HepG2 (cell line): ENCODE results near the gene PRICKLE3. TPM values are rescaled to one million over a fixed set of nuclear protein-coding genes. Genes with fewer than 3 reads are reported as not detected.

Source experiments
- ARNT2 ChIP-seq: sonication (generic); formaldehyde crosslinking; IDR thresholded peaks from 2 replicates; pipeline ENCODE4 v1.8.0; 2022; ENCODE audit warnings: mild to moderate bottlenecking, low read depth, missing genetic modification reagents, moderate library complexity
- GTF2F1 ChIP-seq: fragments of 150-350 bp; IDR thresholded peaks from 2 replicates; pipeline ENCODE4 v1.6.1; 2014; ENCODE audit warnings: low read length
- MAZ ChIP-seq, 2 experiments: sonication (generic) in 1 of 2; formaldehyde crosslinking in 1 of 2; IDR thresholded peaks; 2 replicates each; pipeline versions ENCODE4 v1.5.0 to v1.6.1; 2012 to 2020; ENCODE audit warnings: low read depth in 2 of 2, mild to moderate bottlenecking in 2 of 2, borderline replicate concordance in 1 of 2, improper control_type of control experiment in 1 of 2, low read length in 1 of 2, missing genetic modification reagents in 1 of 2, moderate library complexity in 1 of 2
- PAF1 ChIP-seq: IDR thresholded peaks from 2 replicates; pipeline ENCODE4 v1.6.1; 2016; ENCODE audit warnings: missing genetic modification reagents, missing compliant biosample characterization
- RFXAP ChIP-seq: sonication (generic); formaldehyde crosslinking; IDR thresholded peaks from 2 replicates; pipeline ENCODE4 v1.4.0; 2020; ENCODE audit warnings: missing genetic modification reagents, borderline replicate concordance
- TBP ChIP-seq: sonication (generic); formaldehyde crosslinking; IDR thresholded peaks from 2 replicates; pipeline ENCODE4 v1.5.0; 2020; ENCODE audit warnings: missing genetic modification reagents
- THAP11 ChIP-seq: IDR thresholded peaks from 2 replicates; pipeline ENCODE4 v1.6.1; 2016; ENCODE audit warnings: missing biosample characterization, missing genetic modification reagents
- YEATS4 ChIP-seq: sonication (generic); formaldehyde crosslinking; IDR thresholded peaks from 2 replicates; pipeline ENCODE4 v1.4.0; 2020; ENCODE audit warnings: missing genetic modification reagents, borderline replicate concordance
- ZBTB42 ChIP-seq: sonication (generic); formaldehyde crosslinking; IDR thresholded peaks from 2 replicates; pipeline ENCODE4 v1.5.0; 2020; ENCODE audit warnings: mild to moderate bottlenecking, missing genetic modification reagents
- ZFX ChIP-seq: sonication (generic); formaldehyde crosslinking; IDR thresholded peaks from 2 replicates; pipeline ENCODE4 v1.4.0; 2020; ENCODE audit warnings: mild to moderate bottlenecking, low read depth, missing genetic modification reagents, moderate library complexity
- ZNF337 ChIP-seq: sonication (generic); formaldehyde crosslinking; IDR thresholded peaks from 2 replicates; pipeline ENCODE4 v1.5.1; 2020; ENCODE audit warnings: missing genetic modification reagents, low read depth, mild to moderate bottlenecking, borderline replicate concordance
- ZNF563 ChIP-seq: sonication (generic); formaldehyde crosslinking; IDR thresholded peaks from 2 replicates; pipeline ENCODE4 v1.8.0; 2022; ENCODE audit warnings: mild to moderate bottlenecking, moderate library complexity, missing genetic modification reagents
- ZNF616 ChIP-seq: sonication (generic); formaldehyde crosslinking; IDR thresholded peaks from 2 replicates; pipeline ENCODE4 v1.5.0; 2020; ENCODE audit warnings: low read depth, mild to moderate bottlenecking, missing genetic modification reagents
- polyA plus RNA-seq, 8 experiments: library from polyadenylated mRNA; depleted of rRNA in 3 of 8; stranded (reverse) in 7 of 8; unstranded in 1 of 8; fragments of >200 nt; fragmentation: Illumina TruSeq in 4 of 8; extraction: Trizol in 4 of 8; gene quantifications; 2 replicates each; pipeline versions ENCODE4 v1.2.1 to v1.2.3, GENCODE V29; 2011 to 2016; ENCODE audit warnings: low read depth in 4 of 8, missing spikeins in 1 of 8, mixed read lengths in 1 of 8; ENCODE audit not compliant: insufficient read depth in 1 of 8
- total RNA-seq, 5 experiments: library from RNA; depleted of rRNA; stranded (reverse); fragments of >200 nt; fragmentation: Illumina TruSeq; extraction: Trizol; gene quantifications; 2 replicates each; pipeline ENCODE4 v1.2.3, GENCODE V29; 2016; ENCODE audit warnings: low read depth in 1 of 5
- TF ChIP-seq, protein P1 (sequence below): sonication (generic); formaldehyde crosslinking; IDR thresholded peaks from 2 replicates; pipeline ENCODE4 v1.4.0; 2020; ENCODE audit warnings: mild to moderate bottlenecking, missing genetic modification reagents, borderline replicate concordance
- TF ChIP-seq, protein P2 (sequence below): sonication (generic); formaldehyde crosslinking; IDR thresholded peaks from 2 replicates; pipeline ENCODE4 v1.4.0; 2020; ENCODE audit warnings: missing genetic modification reagents
- TF ChIP-seq, protein P3 (sequence below): sonication (generic); formaldehyde crosslinking; IDR thresholded peaks from 2 replicates; pipeline ENCODE4 v1.4.0; 2020; ENCODE audit warnings: missing genetic modification reagents
- TF ChIP-seq, protein P4 (sequence below): sonication (generic); formaldehyde crosslinking; IDR thresholded peaks from 2 replicates; pipeline ENCODE4 v1.8.1; 2023; ENCODE audit warnings: mild to moderate bottlenecking, missing genetic modification reagents, borderline replicate concordance
- TF ChIP-seq, protein P5 (sequence below): sonication (generic); formaldehyde crosslinking; IDR thresholded peaks from 2 replicates; pipeline ENCODE4 v1.5.0; 2020; ENCODE audit warnings: missing genetic modification reagents

PRICKLE3 gene
- total and polyA plus RNA-seq, 2 of the 13 experiments (the other 11 are each of a cell fraction or from before 2014, with no cell fraction given) = 2.6 TPM

DNA sequence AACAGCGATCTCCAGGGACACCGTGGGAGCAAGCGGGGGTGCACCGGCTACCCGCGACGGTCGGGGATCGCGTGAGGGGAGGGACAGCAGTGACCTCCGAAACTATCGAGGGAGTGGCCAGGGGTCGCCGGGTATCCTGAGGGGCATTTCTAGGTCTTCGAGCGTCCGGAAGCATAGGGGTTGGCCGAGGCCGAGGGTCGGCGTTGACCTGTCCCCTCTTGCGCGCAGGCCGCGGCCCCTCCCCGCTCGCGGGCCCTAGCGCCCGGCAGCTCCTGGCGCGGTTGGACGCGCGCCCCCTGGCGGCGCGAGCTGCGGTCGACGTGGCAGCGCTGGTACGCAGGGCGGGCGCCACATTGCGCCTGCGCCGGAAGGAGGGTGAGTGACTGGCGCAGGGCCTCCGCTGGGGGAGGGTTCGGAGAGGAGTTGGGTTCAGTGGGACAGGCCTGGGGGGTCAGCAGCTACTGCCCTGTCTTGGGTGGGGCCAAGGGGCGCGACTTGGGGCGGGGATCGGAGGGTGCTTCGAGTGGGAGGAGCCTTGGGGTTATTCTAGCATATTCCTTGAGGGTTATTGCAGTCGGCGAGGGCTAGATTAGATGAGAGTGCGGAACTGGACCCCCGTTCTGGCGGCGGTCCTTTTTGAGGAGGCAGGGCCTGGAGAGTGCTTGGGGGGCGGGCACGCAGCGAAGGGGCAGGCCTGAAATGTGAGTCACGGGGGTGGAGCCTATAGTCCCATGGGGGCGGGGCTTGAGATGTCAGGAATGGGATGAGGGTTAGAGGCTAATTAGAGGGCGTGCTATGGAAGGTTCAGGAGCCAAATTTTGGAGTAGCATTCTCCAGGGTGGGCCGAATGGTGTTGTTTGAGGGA, 22.4 kb downstream of the PRICKLE3 start (continued):
- TF ChIP-seq, protein P1, sequence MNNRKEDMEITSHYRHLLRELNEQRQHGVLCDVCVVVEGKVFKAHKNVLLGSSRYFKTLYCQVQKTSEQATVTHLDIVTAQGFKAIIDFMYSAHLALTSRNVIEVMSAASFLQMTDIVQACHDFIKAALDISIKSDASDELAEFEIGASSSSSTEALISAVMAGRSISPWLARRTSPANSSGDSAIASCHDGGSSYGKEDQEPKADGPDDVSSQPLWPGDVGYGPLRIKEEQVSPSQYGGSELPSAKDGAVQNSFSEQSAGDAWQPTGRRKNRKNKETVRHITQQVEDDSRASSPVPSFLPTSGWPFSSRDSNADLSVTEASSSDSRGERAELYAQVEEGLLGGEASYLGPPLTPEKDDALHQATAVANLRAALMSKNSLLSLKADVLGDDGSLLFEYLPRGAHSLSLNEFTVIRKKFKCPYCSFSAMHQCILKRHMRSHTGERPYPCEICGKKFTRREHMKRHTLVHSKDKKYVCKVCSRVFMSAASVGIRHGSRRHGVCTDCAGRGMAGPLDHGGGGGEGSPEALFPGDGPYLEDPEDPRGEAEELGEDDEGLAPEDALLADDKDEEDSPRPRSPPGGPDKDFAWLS (CRISPR knock-in tag) = no peak
- TF ChIP-seq, protein P2, sequence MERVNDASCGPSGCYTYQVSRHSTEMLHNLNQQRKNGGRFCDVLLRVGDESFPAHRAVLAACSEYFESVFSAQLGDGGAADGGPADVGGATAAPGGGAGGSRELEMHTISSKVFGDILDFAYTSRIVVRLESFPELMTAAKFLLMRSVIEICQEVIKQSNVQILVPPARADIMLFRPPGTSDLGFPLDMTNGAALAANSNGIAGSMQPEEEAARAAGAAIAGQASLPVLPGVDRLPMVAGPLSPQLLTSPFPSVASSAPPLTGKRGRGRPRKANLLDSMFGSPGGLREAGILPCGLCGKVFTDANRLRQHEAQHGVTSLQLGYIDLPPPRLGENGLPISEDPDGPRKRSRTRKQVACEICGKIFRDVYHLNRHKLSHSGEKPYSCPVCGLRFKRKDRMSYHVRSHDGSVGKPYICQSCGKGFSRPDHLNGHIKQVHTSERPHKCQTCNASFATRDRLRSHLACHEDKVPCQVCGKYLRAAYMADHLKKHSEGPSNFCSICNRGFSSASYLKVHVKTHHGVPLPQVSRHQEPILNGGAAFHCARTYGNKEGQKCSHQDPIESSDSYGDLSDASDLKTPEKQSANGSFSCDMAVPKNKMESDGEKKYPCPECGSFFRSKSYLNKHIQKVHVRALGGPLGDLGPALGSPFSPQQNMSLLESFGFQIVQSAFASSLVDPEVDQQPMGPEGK = peak; percentile 79
- TF ChIP-seq TBP (CRISPR knock-in tag) (no peak), ZNF563 (CRISPR knock-in tag) (0 out of 2 replicates have a peak, but pooled peaks have one; percentile 25), RFXAP (peak; percentile 39; the same call in 1 of the 2 replicates), ZNF337 (0 out of 2 replicates have a peak, but pooled peaks have one; percentile 37), YEATS4 (CRISPR knock-in tag) (peak; percentile 77; the same call in 1 of the 2 replicates), ZFX (peak; percentile 74), ZBTB42 (CRISPR knock-in tag) (no peak), ZNF616 (CRISPR knock-in tag) (no peak), THAP11 (CRISPR knock-in tag) (peak; percentile 77), GTF2F1 (no peak), ARNT2 (CRISPR knock-in tag) (0 out of 2 replicates have a peak, but pooled peaks have one; percentile 28), PAF1 (CRISPR knock-in tag) (no peak), MAZ (IDR thresholded peaks at IDR 0.05; ENCODE audit: borderline replicate concordance, low read depth, low read length) (no peak), MAZ (CRISPR knock-in tag; IDR thresholded peaks at IDR 0.05; ENCODE audit: low read depth) (peak; percentile 80)
- TF ChIP-seq, protein P3, sequence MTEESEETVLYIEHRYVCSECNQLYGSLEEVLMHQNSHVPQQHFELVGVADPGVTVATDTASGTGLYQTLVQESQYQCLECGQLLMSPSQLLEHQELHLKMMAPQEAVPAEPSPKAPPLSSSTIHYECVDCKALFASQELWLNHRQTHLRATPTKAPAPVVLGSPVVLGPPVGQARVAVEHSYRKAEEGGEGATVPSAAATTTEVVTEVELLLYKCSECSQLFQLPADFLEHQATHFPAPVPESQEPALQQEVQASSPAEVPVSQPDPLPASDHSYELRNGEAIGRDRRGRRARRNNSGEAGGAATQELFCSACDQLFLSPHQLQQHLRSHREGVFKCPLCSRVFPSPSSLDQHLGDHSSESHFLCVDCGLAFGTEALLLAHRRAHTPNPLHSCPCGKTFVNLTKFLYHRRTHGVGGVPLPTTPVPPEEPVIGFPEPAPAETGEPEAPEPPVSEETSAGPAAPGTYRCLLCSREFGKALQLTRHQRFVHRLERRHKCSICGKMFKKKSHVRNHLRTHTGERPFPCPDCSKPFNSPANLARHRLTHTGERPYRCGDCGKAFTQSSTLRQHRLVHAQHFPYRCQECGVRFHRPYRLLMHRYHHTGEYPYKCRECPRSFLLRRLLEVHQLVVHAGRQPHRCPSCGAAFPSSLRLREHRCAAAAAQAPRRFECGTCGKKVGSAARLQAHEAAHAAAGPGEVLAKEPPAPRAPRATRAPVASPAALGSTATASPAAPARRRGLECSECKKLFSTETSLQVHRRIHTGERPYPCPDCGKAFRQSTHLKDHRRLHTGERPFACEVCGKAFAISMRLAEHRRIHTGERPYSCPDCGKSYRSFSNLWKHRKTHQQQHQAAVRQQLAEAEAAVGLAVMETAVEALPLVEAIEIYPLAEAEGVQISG (CRISPR knock-in tag) = 0 out of 2 replicates have a peak, but pooled peaks have one; percentile 24
- TF ChIP-seq, protein P4, sequence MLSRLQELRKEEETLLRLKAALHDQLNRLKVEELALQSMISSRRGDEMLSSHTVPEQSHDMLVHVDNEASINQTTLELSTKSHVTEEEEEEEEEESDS (CRISPR knock-in tag) = no peak
- TF ChIP-seq, protein P5, sequence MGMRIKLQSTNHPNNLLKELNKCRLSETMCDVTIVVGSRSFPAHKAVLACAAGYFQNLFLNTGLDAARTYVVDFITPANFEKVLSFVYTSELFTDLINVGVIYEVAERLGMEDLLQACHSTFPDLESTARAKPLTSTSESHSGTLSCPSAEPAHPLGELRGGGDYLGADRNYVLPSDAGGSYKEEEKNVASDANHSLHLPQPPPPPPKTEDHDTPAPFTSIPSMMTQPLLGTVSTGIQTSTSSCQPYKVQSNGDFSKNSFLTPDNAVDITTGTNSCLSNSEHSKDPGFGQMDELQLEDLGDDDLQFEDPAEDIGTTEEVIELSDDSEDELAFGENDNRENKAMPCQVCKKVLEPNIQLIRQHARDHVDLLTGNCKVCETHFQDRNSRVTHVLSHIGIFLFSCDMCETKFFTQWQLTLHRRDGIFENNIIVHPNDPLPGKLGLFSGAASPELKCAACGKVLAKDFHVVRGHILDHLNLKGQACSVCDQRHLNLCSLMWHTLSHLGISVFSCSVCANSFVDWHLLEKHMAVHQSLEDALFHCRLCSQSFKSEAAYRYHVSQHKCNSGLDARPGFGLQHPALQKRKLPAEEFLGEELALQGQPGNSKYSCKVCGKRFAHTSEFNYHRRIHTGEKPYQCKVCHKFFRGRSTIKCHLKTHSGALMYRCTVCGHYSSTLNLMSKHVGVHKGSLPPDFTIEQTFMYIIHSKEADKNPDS (CRISPR knock-in tag) = no peak
